HepG2 (cell line): ENCODE data around the gene CACNA1F. TPM values are rescaled to one million over a fixed set of nuclear protein-coding genes. Genes with fewer than 3 reads are reported as not detected.
A peak's percentile ranks its signal among the peaks of the same experiment; 100 is the strongest.

Experiments used
- CEBPB ChIP-seq: IDR thresholded peaks from 2 replicates; pipeline ENCODE4 v1.6.1; 2011; ENCODE audit warnings: low read depth, low read length, improper control_type of control experiment, borderline replicate concordance
- DPF2 ChIP-seq: sonication (generic); formaldehyde crosslinking; IDR thresholded peaks from 2 replicates; pipeline ENCODE4 v1.4.0; 2020; ENCODE audit warnings: mild to moderate bottlenecking, low read depth, missing genetic modification reagents, borderline replicate concordance
- FIP1L1 ChIP-seq: fragments of 200-400 bp; formaldehyde crosslinking; IDR thresholded peaks from 2 replicates; pipeline ENCODE4 v1.6.1; 2018; ENCODE audit warnings: low read depth, mild to moderate bottlenecking, low read length, moderate library complexity, borderline replicate concordance; ENCODE audit not compliant: insufficient read depth
- MYC ChIP-seq: sonication (generic); formaldehyde crosslinking; IDR thresholded peaks from 2 replicates; pipeline ENCODE4 v1.9.0; 2021; ENCODE audit warnings: missing genetic modification reagents, borderline replicate concordance
- SAP130 ChIP-seq: IDR thresholded peaks from 2 replicates; pipeline ENCODE4 v1.6.1; 2016; ENCODE audit warnings: low read depth
- ZNF12 ChIP-seq: sonication (generic); formaldehyde crosslinking; IDR thresholded peaks from 2 replicates; pipeline ENCODE4 v1.5.0; 2020; ENCODE audit warnings: missing genetic modification reagents
- polyA plus RNA-seq, 8 experiments: library from polyadenylated mRNA; depleted of rRNA in 3 of 8; stranded (reverse) in 7 of 8; unstranded in 1 of 8; fragments of >200 nt; fragmentation: Illumina TruSeq in 4 of 8; extraction: Trizol in 4 of 8; gene quantifications; 2 replicates each; pipeline versions ENCODE4 v1.2.1 to v1.2.3, GENCODE V29; 2011 to 2016; ENCODE audit warnings: low read depth in 4 of 8, missing spikeins in 1 of 8, mixed read lengths in 1 of 8; ENCODE audit not compliant: insufficient read depth in 1 of 8
- total RNA-seq, 5 experiments: library from RNA; depleted of rRNA; stranded (reverse); fragments of >200 nt; fragmentation: Illumina TruSeq; extraction: Trizol; gene quantifications; 2 replicates each; pipeline ENCODE4 v1.2.3, GENCODE V29; 2016; ENCODE audit warnings: low read depth in 1 of 5
- TF ChIP-seq, protein P1 (sequence below): IDR thresholded peaks from 2 replicates; pipeline ENCODE4 v1.6.1; 2016; ENCODE audit warnings: missing compliant biosample characterization, missing genetic modification reagents, borderline replicate concordance
- TF ChIP-seq, protein P2 (sequence below): sonication (generic); formaldehyde crosslinking; IDR thresholded peaks from 2 replicates; pipeline ENCODE4 v1.5.0; 2020; ENCODE audit warnings: mild to moderate bottlenecking, low read depth, missing genetic modification reagents, borderline replicate concordance
- TF ChIP-seq, protein P3 (sequence below): sonication (generic); formaldehyde crosslinking; IDR thresholded peaks from one replicate; pipeline ENCODE4 v1.5.1; 2020; ENCODE audit warnings: mild to moderate bottlenecking, missing genetic modification reagents; ENCODE audit errors: not compliant biosample characterization
- TF ChIP-seq, protein P4 (sequence below): sonication (generic); formaldehyde crosslinking; IDR thresholded peaks from 2 replicates; pipeline ENCODE4 v1.4.0; 2020; ENCODE audit warnings: missing genetic modification reagents, borderline replicate concordance
- TF ChIP-seq, protein P5 (sequence below): sonication (generic); formaldehyde crosslinking; IDR thresholded peaks from 2 replicates; pipeline ENCODE4 v1.4.0; 2020; ENCODE audit warnings: missing genetic modification reagents

Gene CACNA1F
- total and polyA plus RNA-seq, 2 of the 13 experiments (the other 11 are each of a cell fraction or from before 2014, with no cell fraction given): 0.03 TPM; not detected in 1

DNA sequence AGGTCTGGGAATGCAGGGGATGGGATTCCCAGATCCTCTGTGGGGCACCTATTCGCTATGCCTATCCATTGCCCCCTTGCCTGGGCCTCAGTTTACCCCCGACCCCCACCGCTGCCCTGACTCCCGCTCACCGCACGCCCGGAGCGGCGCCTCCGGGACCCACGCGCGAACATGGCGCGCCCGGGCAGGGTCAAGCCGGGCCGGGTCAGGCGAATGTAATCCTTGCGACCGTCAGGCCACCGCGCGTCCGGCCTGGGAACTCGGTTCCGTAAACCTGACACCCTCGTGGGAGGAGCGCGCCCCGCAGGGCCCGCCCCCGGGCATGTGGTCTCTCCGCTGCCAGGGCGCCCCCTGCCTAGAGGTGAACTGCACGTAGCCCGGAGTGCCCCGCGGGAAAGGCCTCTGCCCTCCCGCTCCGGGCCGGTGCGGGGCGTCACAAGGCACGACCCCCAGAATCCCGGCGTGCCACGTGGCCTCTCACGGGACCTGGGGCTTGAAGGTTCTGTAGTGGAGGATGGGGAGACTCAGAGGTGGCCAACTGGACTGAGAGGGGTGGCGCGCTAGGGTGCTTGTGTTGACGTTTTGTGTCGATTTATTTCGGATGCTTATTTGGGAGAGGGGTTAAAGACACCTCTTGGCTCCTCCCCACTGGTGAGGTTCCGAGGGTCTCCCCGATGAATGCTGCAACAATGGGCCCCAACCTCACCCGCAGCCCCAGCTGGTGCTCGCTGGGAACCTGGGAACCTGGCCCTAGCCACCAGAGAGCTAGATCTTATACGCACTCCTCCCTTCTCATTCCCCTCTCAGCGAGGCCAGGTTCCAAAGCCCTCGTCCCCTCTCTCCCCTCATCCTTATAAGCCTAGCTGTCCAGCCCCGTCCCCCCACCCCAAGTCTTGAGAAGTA is 46.8 kb downstream of the CACNA1F start, which contains the start of gene PRICKLE3 (continued):
- TF ChIP-seq, protein P1, sequence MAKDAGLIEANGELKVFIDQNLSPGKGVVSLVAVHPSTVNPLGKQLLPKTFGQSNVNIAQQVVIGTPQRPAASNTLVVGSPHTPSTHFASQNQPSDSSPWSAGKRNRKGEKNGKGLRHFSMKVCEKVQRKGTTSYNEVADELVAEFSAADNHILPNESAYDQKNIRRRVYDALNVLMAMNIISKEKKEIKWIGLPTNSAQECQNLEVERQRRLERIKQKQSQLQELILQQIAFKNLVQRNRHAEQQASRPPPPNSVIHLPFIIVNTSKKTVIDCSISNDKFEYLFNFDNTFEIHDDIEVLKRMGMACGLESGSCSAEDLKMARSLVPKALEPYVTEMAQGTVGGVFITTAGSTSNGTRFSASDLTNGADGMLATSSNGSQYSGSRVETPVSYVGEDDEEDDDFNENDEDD (CRISPR knock-in tag): peak; percentile 77; the same call in 1 of the 2 replicates
- TF ChIP-seq ZNF12 (no peak), MYC (CRISPR knock-in tag) (peak; percentile 88), DPF2 (CRISPR knock-in tag) (no peak), CEBPB (no peak), SAP130 (CRISPR knock-in tag) (peak; percentile 85), FIP1L1 (no peak)
- TF ChIP-seq, protein P2, sequence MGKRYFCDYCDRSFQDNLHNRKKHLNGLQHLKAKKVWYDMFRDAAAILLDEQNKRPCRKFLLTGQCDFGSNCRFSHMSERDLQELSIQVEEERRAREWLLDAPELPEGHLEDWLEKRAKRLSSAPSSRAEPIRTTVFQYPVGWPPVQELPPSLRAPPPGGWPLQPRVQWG (CRISPR knock-in tag): no peak
- TF ChIP-seq, protein P3, sequence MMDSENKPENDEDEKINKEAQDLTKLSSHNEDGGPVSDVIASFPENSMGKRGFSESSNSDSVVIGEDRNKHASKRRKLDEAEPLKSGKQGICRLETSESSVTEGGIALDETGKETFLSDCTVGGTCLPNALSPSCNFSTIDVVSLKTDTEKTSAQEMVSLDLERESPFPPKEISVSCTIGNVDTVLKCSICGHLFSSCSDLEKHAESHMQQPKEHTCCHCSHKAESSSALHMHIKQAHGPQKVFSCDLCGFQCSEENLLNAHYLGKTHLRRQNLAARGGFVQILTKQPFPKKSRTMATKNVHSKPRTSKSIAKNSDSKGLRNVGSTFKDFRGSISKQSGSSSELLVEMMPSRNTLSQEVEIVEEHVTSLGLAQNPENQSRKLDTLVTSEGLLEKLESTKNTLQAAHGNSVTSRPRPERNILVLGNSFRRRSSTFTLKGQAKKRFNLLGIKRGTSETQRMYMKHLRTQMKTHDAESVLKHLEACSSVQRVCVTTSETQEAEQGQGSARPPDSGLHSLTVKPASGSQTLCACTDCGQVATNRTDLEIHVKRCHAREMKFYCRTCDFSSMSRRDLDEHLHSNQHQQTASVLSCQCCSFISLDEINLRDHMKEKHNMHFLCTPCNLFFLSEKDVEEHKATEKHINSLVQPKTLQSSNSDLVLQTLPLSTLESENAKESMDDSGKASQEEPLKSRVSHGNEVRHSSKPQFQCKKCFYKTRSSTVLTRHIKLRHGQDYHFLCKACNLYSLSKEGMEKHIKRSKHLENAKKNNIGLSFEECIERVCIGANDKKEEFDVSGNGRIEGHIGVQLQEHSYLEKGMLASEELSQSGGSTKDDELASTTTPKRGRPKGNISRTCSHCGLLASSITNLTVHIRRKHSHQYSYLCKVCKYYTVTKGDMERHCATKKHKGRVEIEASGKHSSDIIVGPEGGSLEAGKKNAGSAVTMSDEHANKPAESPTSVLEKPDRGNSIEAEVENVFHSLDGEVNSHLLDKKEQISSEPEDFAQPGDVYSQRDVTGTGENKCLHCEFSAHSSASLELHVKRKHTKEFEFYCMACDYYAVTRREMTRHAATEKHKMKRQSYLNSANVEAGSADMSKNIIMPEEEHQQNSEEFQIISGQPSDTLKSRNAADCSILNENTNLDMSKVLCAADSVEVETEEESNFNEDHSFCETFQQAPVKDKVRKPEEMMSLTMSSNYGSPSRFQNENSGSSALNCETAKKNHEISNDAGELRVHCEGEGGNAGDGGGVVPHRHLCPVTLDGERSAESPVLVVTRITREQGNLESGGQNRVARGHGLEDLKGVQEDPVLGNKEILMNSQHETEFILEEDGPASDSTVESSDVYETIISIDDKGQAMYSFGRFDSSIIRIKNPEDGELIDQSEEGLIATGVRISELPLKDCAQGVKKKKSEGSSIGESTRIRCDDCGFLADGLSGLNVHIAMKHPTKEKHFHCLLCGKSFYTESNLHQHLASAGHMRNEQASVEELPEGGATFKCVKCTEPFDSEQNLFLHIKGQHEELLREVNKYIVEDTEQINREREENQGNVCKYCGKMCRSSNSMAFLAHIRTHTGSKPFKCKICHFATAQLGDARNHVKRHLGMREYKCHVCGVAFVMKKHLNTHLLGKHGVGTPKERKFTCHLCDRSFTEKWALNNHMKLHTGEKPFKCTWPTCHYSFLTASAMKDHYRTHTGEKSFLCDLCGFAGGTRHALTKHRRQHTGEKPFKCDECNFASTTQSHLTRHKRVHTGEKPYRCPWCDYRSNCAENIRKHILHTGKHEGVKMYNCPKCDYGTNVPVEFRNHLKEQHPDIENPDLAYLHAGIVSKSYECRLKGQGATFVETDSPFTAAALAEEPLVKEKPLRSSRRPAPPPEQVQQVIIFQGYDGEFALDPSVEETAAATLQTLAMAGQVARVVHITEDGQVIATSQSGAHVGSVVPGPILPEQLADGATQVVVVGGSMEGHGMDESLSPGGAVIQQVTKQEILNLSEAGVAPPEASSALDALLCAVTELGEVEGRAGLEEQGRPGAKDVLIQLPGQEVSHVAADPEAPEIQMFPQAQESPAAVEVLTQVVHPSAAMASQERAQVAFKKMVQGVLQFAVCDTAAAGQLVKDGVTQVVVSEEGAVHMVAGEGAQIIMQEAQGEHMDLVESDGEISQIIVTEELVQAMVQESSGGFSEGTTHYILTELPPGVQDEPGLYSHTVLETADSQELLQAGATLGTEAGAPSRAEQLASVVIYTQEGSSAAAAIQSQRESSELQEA (CRISPR knock-in tag): no peak
- TF ChIP-seq, protein P4, sequence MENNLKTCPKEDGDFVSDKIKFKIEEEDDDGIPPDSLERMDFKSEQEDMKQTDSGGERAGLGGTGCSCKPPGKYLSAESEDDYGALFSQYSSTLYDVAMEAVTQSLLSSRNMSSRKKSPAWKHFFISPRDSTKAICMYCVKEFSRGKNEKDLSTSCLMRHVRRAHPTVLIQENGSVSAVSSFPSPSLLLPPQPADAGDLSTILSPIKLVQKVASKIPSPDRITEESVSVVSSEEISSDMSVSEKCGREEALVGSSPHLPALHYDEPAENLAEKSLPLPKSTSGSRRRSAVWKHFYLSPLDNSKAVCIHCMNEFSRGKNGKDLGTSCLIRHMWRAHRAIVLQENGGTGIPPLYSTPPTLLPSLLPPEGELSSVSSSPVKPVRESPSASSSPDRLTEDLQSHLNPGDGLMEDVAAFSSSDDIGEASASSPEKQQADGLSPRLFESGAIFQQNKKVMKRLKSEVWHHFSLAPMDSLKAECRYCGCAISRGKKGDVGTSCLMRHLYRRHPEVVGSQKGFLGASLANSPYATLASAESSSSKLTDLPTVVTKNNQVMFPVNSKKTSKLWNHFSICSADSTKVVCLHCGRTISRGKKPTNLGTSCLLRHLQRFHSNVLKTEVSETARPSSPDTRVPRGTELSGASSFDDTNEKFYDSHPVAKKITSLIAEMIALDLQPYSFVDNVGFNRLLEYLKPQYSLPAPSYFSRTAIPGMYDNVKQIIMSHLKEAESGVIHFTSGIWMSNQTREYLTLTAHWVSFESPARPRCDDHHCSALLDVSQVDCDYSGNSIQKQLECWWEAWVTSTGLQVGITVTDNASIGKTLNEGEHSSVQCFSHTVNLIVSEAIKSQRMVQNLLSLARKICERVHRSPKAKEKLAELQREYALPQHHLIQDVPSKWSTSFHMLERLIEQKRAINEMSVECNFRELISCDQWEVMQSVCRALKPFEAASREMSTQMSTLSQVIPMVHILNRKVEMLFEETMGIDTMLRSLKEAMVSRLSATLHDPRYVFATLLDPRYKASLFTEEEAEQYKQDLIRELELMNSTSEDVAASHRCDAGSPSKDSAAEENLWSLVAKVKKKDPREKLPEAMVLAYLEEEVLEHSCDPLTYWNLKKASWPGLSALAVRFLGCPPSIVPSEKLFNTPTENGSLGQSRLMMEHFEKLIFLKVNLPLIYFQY: peak; percentile 98; the same call in 1 of the 2 replicates
- TF ChIP-seq, protein P5, sequence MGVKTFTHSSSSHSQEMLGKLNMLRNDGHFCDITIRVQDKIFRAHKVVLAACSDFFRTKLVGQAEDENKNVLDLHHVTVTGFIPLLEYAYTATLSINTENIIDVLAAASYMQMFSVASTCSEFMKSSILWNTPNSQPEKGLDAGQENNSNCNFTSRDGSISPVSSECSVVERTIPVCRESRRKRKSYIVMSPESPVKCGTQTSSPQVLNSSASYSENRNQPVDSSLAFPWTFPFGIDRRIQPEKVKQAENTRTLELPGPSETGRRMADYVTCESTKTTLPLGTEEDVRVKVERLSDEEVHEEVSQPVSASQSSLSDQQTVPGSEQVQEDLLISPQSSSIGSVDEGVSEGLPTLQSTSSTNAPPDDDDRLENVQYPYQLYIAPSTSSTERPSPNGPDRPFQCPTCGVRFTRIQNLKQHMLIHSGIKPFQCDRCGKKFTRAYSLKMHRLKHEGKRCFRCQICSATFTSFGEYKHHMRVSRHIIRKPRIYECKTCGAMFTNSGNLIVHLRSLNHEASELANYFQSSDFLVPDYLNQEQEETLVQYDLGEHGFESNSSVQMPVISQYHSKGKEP (CRISPR knock-in tag): no peak
